Measurements from ENCODE around the gene UBASH3B.

DNA sequence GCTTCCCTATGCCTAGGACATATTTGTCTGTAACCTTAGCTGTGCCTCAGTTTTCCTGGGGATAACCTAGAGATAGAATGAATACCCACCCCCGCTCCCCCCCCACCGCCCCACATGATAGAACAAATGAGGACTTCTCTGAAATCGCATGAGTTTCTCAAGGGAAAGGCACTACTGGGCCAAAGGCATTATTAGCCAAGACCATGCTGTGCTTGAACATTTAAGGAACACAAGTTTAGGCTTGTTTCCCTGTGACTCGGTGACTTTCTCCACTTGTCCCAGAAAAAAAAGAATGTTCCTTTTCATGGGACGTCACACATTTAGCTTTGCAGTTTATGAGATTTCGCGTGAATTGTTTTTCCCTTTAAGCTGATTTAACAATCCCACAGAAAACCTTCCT is 131.4 kb downstream of the UBASH3B start:
- TF ChIP-seq POLR2AphosphoS5 (IDR thresholded peaks at IDR 0.05; ENCODE audit: borderline replicate concordance, low read depth, low read length) (no peak), EZH2 (IDR thresholded peaks at IDR 0.05) (no peak), FOXP2 (optimal IDR thresholded peaks at IDR 0.05; ENCODE audit: control extremely low read depth, extremely low read length, insufficient read depth) (no peak)
